Stimulated activated naive CD4-positive, alpha-beta T cell treated with Interleukin-2 at 50 U/mL for 16 hours (primary cell): ENCODE measurements around the gene PRR4.

Experiments used
- DNase-seq: peaks from one replicate; lab custom pipeline; 2025; lab: John Stamatoyannopoulos, UW

Gene PRR4

GRCh38 chr12:10801741-10802140 lies 47.5 kb downstream of the PRR4 start:
- no peak for DNase-seq
